Measurements from ENCODE around the gene RGS3. TPM values are rescaled to one million over a fixed set of nuclear protein-coding genes. Genes with fewer than 3 reads are reported as not detected.
A peak's percentile ranks its signal among the peaks of the same experiment; 100 is the strongest.

The RGS3 gene
- total RNA-seq, 2 donors from 2014 or later: 25.7 to 96.9 TPM

GRCh38 chr9:113640418-113640817 lies 176.9 kb downstream of the RGS3 start:
- no peak overlapping the region for H3K27ac ChIP-seq
- H3K36me3 ChIP-seq (replicated peaks in 1 of 2; ENCODE audit: insufficient read depth in 1 of 2, low read depth in 2 of 2): no peaks in the 10 kb centered on the region
- ATAC-seq (no peak), DNase-seq (peak in 1 of 4 donors; percentile 5)
- intact Hi-C loops (cut with DNase I): no loop called here
- no peaks in the 10 kb centered on the region for H3K4me1 ChIP-seq
- WGBS, 2 donors: 66 to 72% methylated on average over 6 of the region's 6 CpGs
- H3K9me3 ChIP-seq: no peaks in the 10 kb centered on the region
- no peak overlapping the region for H3K4me3 ChIP-seq
- TF ChIP-seq CTCF (IDR thresholded peaks at IDR 0.05) (no peak), POLR2A (IDR thresholded peaks at IDR 0.05) (no peak)
- H3K27me3 ChIP-seq: no peaks in the 10 kb centered on the region

- Histone ChIP-seq H3K27ac (no peak overlapping the region), H3K9me3 (no peaks in the 10 kb centered on the region), H3K4me3 (no peak overlapping the region), H3K4me1 (no peaks in the 10 kb centered on the region), H3K36me3 (replicated peaks in 1 of 2; ENCODE audit: insufficient read depth in 1 of 2, low read depth in 2 of 2) (no peaks in the 10 kb centered on the region), H3K27me3 (no peaks in the 10 kb centered on the region)
- WGBS, 2 donors: 76 to 84% methylated on average over 7 of the region's 7 CpGs
- intact Hi-C loops (cut with DNase I): no loop called here
- ATAC-seq (no peak), DNase-seq (no peak)
- TF ChIP-seq CTCF (IDR thresholded peaks at IDR 0.05) (no peak), POLR2A (IDR thresholded peaks at IDR 0.05) (no peak)
Observed at GRCh38 chr9:113641100-113641885, 177.8 kb downstream of the RGS3 start.

GRCh38 chr9:113644321-113644720 lies 180.8 kb downstream of the RGS3 start:
- Histone ChIP-seq H3K27me3 (no peaks in the 10 kb centered on the region), H3K36me3 (replicated peaks in 1 of 2; ENCODE audit: insufficient read depth in 1 of 2, low read depth in 2 of 2) (no peaks in the 10 kb centered on the region), H3K4me1 (no peaks in the 10 kb centered on the region), H3K9me3 (no peaks in the 10 kb centered on the region), H3K4me3 (no peak overlapping the region), H3K27ac (no peak overlapping the region)
- DNase-seq (no peak), ATAC-seq (no peak)
- TF ChIP-seq POLR2A (IDR thresholded peaks at IDR 0.05) (no peak), CTCF (IDR thresholded peaks at IDR 0.05) (no peak)
- 64 to 70% methylated on average over 2 of the region's 2 CpGs for WGBS, 2 donors
- intact Hi-C loops (cut with DNase I): no loop called here

- WGBS, 2 donors: 87 to 88% methylated on average over 11 to 15 of the region's 15 CpGs
- H3K9me3 ChIP-seq: no peaks in the 10 kb centered on the region
- intact Hi-C loops (cut with DNase I): no loop called here
- no peaks in the 10 kb centered on the region for H3K27me3 ChIP-seq
- no peak overlapping the region for H3K4me3 ChIP-seq
- TF ChIP-seq POLR2A (IDR thresholded peaks at IDR 0.05): no peak
- no peak for TF ChIP-seq CTCF (IDR thresholded peaks at IDR 0.05)
- ATAC-seq (no peak), DNase-seq (peak in 1 of 4 donors; percentile 3)
- H3K4me1 ChIP-seq: no peaks in the 10 kb centered on the region
- no peak overlapping the region for H3K27ac ChIP-seq
- H3K36me3 ChIP-seq (replicated peaks in 1 of 2; ENCODE audit: insufficient read depth in 1 of 2, low read depth in 2 of 2): no peaks in the 10 kb centered on the region
Observed at GRCh38 chr9:113645227-113645977, 181.9 kb downstream of the RGS3 start.
